ENCODE data around the gene SPATA17. TPM values are rescaled to one million over a fixed set of nuclear protein-coding genes. Genes with fewer than 3 reads are reported as not detected.

SPATA17 gene
- total RNA-seq, 4 donors from 2014 or later = 0.42 to 0.69 (median 0.48) TPM

GRCh38 chr1:217917281-217917887 lies 286.2 kb downstream of the SPATA17 start:
- Histone ChIP-seq H3K4me1 (no peaks in the 10 kb centered on the region), H3K9me3 (no peaks in the 10 kb centered on the region), H3K4me3 (no peak overlapping the region), H3K27me3 (peaks cover 0 to 8% (median 0%) of the 10 kb centered on the region in 4 donors), H3K36me3 (no peaks in the 10 kb centered on the region), H3K27ac (replicated peaks in 1 of 4) (no peak overlapping the region)
- TF ChIP-seq POLR2AphosphoS5 (IDR thresholded peaks at IDR 0.05) (no peak), POLR2A (IDR thresholded peaks at IDR 0.05; ENCODE audit: low read depth) (no peak), EP300 (IDR thresholded peaks at IDR 0.05) (no peak)
- TF ChIP-seq, protein P1, sequence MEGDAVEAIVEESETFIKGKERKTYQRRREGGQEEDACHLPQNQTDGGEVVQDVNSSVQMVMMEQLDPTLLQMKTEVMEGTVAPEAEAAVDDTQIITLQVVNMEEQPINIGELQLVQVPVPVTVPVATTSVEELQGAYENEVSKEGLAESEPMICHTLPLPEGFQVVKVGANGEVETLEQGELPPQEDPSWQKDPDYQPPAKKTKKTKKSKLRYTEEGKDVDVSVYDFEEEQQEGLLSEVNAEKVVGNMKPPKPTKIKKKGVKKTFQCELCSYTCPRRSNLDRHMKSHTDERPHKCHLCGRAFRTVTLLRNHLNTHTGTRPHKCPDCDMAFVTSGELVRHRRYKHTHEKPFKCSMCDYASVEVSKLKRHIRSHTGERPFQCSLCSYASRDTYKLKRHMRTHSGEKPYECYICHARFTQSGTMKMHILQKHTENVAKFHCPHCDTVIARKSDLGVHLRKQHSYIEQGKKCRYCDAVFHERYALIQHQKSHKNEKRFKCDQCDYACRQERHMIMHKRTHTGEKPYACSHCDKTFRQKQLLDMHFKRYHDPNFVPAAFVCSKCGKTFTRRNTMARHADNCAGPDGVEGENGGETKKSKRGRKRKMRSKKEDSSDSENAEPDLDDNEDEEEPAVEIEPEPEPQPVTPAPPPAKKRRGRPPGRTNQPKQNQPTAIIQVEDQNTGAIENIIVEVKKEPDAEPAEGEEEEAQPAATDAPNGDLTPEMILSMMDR (IDR thresholded peaks at IDR 0.05) = no peak
- intact Hi-C loops (cut with DNase I) = no loop called here
- DNase-seq (ENCODE audit: extremely low spot score) = no peak
- WGBS = 77% methylated on average over 13 of the region's 13 CpGs

DNA sequence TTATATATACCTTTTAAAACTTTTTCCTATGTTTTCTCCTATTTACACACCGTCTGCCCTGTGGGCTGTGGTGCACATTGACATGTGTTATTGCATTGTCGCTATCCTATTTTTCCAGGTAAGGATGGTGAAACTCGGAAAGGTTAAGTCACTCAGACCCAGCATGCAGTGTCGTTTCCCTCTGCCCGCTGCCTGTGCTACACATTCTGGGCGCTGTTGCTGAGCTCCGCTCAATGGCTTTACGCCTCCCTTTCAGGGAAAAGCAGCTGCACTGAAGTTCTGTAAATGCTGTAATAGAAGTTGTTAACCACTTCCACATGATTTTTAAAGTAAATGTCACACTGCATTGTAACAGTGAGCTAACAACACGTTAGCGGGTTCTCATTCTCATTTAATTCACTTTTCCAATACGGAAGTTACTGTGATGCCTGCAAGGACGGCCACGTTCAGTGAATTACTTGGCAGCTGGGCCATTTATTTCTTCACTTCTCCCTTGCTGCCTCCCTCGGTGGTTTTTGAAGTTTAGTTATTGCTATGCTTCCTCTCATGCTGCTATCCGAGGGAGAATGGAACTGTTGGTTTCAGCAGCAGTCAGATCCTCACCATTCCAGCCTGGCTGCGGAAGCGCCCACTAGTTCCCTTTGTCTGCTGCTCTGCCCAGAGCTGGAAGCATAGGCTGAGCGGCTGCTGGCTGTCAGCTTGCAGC lies 288.7 kb downstream of the SPATA17 start:
- peaks cover 0 to 15% (median 0%) of the 10 kb centered on the region in 4 donors for H3K27me3 ChIP-seq
- no peaks in the 10 kb centered on the region for H3K9me3 ChIP-seq
- 72% methylated on average over 18 of the region's 18 CpGs for WGBS
- TF ChIP-seq POLR2AphosphoS5 (IDR thresholded peaks at IDR 0.05) (no peak), EP300 (IDR thresholded peaks at IDR 0.05) (no peak), POLR2A (IDR thresholded peaks at IDR 0.05; ENCODE audit: low read depth) (no peak)
- TF ChIP-seq, protein P1 (IDR thresholded peaks at IDR 0.05) = no peak
- no peak for DNase-seq (ENCODE audit: extremely low spot score)
- no peaks in the 10 kb centered on the region for H3K4me1 ChIP-seq
- no peak overlapping the region for H3K4me3 ChIP-seq
- intact Hi-C loops (cut with DNase I) = no loop called here
- H3K27ac ChIP-seq (replicated peaks in 1 of 4) = no peak overlapping the region
- H3K36me3 ChIP-seq = no peaks in the 10 kb centered on the region

Small RNA genes lying within 50 kb of the gene (small RNA-seq; reads per million reads assigned to genes)
- gene UBBP2 = 0 reads per million in 3 donors

Other genes starting within 250 kb of the SPATA17 start
- gene GPATCH2, start 254 bp upstream of the SPATA17 start, total RNA-seq = 10 to 100 TPM; 10.0 to 15.7 (median 13.2) TPM